ENCODE data around the gene WDR3.

WDR3 gene

DNA sequence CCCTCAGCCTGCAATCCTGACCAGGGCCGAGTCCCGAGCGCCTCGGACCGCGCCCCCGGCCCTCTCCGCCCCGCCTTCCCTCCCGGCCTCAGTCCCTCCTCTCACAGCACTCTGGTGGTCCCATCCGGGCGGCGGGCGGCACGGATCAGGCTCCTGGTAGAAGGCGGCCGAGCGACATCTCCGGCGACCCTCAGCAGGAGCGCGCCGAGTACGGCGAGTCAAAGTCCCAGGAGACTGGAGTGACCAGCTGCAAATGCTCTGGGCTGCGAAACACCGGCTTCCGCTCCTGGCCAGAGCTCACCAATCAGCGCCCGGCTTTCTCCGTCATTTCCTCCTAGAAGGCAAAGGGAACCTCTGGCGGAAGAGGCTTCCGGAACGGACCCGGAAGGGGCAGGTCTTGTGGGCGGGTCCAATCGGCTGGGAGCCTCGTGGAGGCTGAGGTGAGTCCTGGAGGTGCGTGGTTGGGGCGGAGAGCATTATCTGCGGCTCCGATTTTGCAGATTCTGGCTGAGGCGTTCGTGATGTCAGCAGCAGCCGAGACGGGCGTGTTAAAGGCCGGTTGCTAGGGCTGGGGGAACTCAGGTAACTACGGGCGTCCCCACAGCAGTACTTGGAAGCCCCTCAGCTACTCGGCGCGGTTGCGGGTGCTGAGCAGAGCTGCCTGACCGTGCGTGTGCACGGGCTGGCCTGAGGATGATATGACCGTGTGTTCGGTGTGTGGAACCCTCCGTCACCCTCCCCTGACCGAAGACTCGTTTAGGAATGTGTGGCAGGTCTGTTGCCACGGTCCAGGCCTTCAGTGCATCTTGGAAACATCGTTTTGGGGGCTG is at the start of gene WDR3, which contains the start of gene GDAP2:
Gene WDR3, plus strand, starts transcription at position 397 of the 830 bp plus-strand sequence. CDS start 3,581 bp downstream, outside the sequence.
Gene GDAP2, minus strand, starts transcription at position 279 of the 830 bp plus-strand sequence. CDS start 9,264 bp downstream, outside the sequence.
- DNase-seq (ENCODE audit: extremely low spot score) = peak; percentile 94
- ChIA-PET CTCF (interaction anchor here (1.0 to 5.8 kb wide), 5 partner anchors 10 to 34 kb away, joined by 3 to 38 read pairs (median 5); no protein-coding TSS in a partner anchor), POLR2A (no interaction called here)
- TF ChIP-seq, protein P1, sequence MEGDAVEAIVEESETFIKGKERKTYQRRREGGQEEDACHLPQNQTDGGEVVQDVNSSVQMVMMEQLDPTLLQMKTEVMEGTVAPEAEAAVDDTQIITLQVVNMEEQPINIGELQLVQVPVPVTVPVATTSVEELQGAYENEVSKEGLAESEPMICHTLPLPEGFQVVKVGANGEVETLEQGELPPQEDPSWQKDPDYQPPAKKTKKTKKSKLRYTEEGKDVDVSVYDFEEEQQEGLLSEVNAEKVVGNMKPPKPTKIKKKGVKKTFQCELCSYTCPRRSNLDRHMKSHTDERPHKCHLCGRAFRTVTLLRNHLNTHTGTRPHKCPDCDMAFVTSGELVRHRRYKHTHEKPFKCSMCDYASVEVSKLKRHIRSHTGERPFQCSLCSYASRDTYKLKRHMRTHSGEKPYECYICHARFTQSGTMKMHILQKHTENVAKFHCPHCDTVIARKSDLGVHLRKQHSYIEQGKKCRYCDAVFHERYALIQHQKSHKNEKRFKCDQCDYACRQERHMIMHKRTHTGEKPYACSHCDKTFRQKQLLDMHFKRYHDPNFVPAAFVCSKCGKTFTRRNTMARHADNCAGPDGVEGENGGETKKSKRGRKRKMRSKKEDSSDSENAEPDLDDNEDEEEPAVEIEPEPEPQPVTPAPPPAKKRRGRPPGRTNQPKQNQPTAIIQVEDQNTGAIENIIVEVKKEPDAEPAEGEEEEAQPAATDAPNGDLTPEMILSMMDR (IDR thresholded peaks at IDR 0.05; ENCODE audit: control extremely low read depth, extremely low read depth, low read depth, missing control alignments) = no peak

DNA sequence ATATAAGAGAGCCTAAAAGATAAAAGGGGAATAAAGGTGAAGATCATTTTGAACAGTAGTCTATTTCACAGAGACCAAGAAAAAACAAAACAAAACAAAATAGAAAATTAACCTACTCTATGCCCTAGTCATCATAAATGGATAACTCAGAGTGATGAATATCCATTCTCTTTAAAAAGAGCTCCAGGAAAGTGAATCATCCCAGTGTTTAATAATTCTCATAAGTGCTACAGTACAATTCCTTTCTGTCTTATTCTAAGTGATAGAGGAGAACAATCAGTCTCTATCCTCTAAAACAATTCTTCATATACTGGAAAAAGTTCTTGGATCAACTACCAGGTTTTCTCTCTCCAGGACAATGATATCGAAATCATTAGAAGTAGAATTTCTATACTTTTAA is 45.9 kb upstream of the WDR3 start:
- DNase-seq (ENCODE audit: extremely low spot score) = no peak
- TF ChIP-seq, protein P1 (IDR thresholded peaks at IDR 0.05; ENCODE audit: control extremely low read depth, extremely low read depth, low read depth, missing control alignments) = no peak
- ChIA-PET CTCF (interaction anchor here (1.1 to 3.5 kb wide), 4 partner anchors 12 to 371 kb away, joined by 3 to 18 read pairs (median 4); no protein-coding TSS in a partner anchor), POLR2A (no interaction called here)

DNA sequence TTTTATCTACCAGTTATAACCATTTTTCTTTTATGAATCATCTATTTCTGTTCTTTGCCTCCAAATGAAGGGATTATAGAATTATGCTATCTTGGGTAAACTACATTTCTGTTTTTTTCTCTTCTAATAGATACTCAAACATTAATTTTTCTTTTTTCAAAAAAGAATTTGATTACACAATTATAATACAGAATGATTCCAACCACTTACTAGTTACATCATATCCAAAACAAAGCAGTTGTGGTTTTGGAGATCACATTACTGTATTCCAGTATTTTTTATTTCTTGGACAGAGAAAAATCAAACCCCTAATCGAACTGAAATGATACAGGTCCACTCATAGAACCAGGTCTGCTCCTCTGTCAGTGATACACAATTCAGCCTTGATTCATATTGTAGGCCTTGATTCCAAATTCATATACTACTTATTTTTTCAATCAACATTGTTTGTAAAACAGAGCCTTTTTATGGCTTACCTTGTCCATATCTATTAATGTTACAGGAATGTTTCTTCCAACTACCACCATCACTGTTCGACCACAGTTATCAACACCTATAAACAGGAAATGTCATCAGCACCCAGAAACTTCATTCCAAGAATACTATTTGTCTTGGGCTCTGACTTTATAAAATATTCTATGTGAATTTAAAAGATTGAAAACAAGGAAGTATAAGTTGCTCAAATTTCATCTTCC is 43.3 kb upstream of the WDR3 start:
- TF ChIP-seq, protein P1 (IDR thresholded peaks at IDR 0.05; ENCODE audit: control extremely low read depth, extremely low read depth, low read depth, missing control alignments) = no peak
- no peak for DNase-seq (ENCODE audit: extremely low spot score)
- POLR2A ChIA-PET = no interaction called here
- CTCF ChIA-PET = interaction anchor here (1.4 to 3.5 kb wide), 2 partner anchors 9 to 351 kb away, joined by 3 to 18 read pairs; no protein-coding TSS in a partner anchor

DNA sequence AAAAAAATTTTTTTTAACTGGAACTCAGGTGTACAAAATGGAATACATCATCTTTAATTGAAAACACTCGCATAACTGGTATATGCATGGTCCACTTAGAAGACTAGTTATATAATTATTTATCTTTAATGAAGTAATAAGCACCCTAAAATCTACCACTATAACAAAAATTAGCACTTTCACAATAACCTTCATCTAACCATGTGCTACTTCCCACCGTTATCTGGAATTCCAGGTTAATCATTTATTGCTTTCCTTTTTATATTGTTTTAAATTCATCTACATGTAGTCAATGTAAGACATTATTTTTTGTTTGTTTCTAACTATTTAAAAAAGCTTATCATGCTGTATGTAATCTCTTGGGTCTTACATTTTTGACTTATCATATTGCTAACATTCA is 39.1 kb upstream of the WDR3 start:
- POLR2A ChIA-PET = no interaction called here
- TF ChIP-seq, protein P1 (IDR thresholded peaks at IDR 0.05; ENCODE audit: control extremely low read depth, extremely low read depth, low read depth, missing control alignments) = no peak
- CTCF ChIA-PET = no interaction called here
- DNase-seq (ENCODE audit: extremely low spot score) = no peak

DNA sequence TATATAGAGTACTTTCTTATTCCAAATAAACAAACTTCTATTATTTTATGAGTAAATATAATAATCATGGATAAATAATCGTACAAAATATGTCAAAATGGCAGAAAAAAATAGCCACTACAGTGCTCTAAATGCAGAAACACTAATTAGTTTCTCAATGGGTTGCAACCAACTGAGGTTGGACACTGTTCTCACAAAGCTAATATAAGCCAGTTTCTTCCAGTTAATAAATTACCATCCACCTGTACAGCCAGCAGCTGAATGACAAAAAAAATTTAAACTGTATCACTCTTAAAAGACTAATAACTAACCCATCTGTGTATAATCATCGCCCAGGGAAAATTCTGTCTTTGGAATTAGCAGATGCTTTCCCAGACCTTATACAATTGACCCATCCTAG is 37.0 kb upstream of the WDR3 start:
- ChIA-PET POLR2A (no interaction called here), CTCF (interaction anchor here (1.7 kb wide), 1 partner anchor 218 kb away, joined by 5 read pairs; no protein-coding TSS in a partner anchor)
- TF ChIP-seq, protein P1 (IDR thresholded peaks at IDR 0.05; ENCODE audit: control extremely low read depth, extremely low read depth, low read depth, missing control alignments) = no peak
- DNase-seq (ENCODE audit: extremely low spot score) = no peak

DNA sequence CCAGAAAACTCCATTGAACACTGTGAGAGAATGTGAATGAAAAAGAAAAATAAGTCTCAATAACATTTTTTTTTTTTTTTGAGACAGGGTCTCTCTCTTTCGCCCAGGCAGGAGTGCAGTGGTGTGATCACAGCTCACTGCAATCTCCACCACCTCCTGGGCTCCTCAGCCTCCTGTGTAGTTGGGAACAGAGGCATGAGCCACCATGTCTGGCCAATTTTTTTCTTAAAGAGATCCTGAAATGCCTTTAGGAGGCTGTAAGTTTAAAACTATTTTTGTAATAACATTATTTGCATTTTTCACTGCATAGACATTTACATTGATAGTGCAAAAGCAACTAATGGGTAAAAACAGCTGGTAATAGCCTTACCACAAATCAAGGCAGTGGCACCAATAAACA is 35.5 kb upstream of the WDR3 start:
- ChIA-PET CTCF (interaction anchor here (0.7 to 5.2 kb wide), 12 partner anchors 12 to 826 kb away, joined by 3 to 74 read pairs (median 12); partner anchors contain the start of genes GDAP2 and WDR3), POLR2A (no interaction called here)

More for the DNA sequence above, 35.5 kb upstream of the WDR3 start:
- TF ChIP-seq, protein P1 (IDR thresholded peaks at IDR 0.05; ENCODE audit: control extremely low read depth, extremely low read depth, low read depth, missing control alignments) = no peak
- no peak for DNase-seq (ENCODE audit: extremely low spot score)

Data from GM10248 (cell line).